ENCODE data around the gene QSOX2.

DNA sequence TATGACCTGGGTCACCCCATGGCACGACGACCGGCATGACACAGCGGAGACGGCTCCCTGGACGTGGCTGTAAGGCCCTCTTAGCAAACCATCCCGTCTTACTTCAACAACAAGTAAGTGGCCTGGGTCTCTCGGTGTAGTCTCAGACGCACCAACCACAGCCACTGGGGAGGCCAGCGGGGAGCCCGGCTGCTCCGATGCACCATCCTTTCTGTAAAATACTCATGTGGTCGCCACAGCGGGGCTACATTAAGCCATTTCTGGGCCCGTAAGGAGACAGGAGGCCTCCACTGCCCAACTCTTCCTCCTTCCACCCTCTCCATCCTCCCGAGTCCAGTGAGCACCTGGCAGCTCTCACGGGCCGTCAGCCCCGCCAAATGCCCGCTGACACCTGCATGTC lies 4.7 kb downstream of the QSOX2 start:
- no peak for TF ChIP-seq CTCF (IDR thresholded peaks at IDR 0.05; ENCODE audit: low read depth, low read length, missing input control)
- TF ChIP-seq JUND (IDR thresholded peaks at IDR 0.05): no peak
- TF ChIP-seq YY1 (IDR thresholded peaks at IDR 0.05): no peak
- no peak for TF ChIP-seq MAX (IDR thresholded peaks at IDR 0.05)
- TF ChIP-seq RAD21 (IDR thresholded peaks at IDR 0.05): no peak
- no peak for TF ChIP-seq SP1 (IDR thresholded peaks at IDR 0.05)

Measured in liver (tissue), 3 donors.